Peyer's patch (tissue), 4 donors: ENCODE results near the gene RCVRN.

ENCODE experiments used
- POLR2A ChIP-seq, 2 donors: fragments of 450-650 bp; IDR thresholded peaks; one replicate each; pipeline ENCODE4 v1.5.1; 2017; ENCODE audit warnings: antibody characterized with exemption in 2 of 2, mild to moderate bottlenecking in 2 of 2, moderate library complexity in 2 of 2
- TF ChIP-seq, protein P1 (sequence below), 6 experiments: fragments of 450-650 bp in 4 of 6; fragments of 200-600 bp in 2 of 6; sonication (generic) in 1 of 6; IDR thresholded peaks; one replicate each; pipeline ENCODE4 v1.5.1; 2017 to 2019; ENCODE audit warnings: antibody characterized with exemption in 6 of 6, mild to moderate bottlenecking in 3 of 6, moderate library complexity in 1 of 6

GRCh38 chr17:9900044-9900594 is 5.0 kb downstream of the RCVRN start:
- TF ChIP-seq POLR2A (IDR thresholded peaks at IDR 0.05) = no peak
- TF ChIP-seq, protein P1, sequence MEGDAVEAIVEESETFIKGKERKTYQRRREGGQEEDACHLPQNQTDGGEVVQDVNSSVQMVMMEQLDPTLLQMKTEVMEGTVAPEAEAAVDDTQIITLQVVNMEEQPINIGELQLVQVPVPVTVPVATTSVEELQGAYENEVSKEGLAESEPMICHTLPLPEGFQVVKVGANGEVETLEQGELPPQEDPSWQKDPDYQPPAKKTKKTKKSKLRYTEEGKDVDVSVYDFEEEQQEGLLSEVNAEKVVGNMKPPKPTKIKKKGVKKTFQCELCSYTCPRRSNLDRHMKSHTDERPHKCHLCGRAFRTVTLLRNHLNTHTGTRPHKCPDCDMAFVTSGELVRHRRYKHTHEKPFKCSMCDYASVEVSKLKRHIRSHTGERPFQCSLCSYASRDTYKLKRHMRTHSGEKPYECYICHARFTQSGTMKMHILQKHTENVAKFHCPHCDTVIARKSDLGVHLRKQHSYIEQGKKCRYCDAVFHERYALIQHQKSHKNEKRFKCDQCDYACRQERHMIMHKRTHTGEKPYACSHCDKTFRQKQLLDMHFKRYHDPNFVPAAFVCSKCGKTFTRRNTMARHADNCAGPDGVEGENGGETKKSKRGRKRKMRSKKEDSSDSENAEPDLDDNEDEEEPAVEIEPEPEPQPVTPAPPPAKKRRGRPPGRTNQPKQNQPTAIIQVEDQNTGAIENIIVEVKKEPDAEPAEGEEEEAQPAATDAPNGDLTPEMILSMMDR (IDR thresholded peaks at IDR 0.05) = no peak
